ENCODE results near the gene GRIK5. TPM values are rescaled to one million over a fixed set of nuclear protein-coding genes. Genes with fewer than 3 reads are reported as not detected.

Gene GRIK5
- total and polyA plus RNA-seq, 2 donors (not counting 3 experiments of a cell fraction or from before 2014, with no cell fraction given) = 0.80 to 2.2 TPM

DNA sequence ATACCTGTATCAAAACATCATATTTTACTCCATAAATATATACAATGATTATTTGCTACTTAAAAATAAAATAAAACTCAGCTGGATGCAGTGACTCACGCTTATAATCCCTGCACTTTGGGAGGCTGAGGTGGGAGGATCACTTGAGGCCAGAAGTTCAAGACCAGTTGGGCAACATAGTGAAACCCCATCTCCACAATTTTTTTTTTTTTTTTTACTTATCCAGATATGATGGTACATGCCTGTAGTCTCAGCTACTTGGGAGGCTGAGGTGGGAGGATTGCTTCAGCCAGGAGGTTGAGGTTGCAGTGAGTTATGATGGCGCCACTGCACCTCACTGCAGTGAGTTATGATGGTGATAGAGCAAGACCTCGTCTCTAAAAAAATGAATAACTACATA lies 39.9 kb upstream of the GRIK5 start:
- H3K9me1 ChIP-seq (replicated peaks; ENCODE audit: control insufficient read depth, extremely low read depth, insufficient read depth, low read length) = no peaks in the 10 kb centered on the region
- H3K4me1 ChIP-seq (ENCODE audit: control insufficient read depth, extremely low read depth, insufficient read depth, low read length) = peaks cover 29% of the 10 kb centered on the region
- DNase-seq (ENCODE audit: low read depth, low spot score) (no peak), FAIRE-seq (no peak)
- H3K4me2 ChIP-seq (ENCODE audit: insufficient read depth, low read length) = no peak overlapping the region
- no peak overlapping the region for H3K27ac ChIP-seq (ENCODE audit: insufficient read depth, low read depth, low read length)
- ChIA-PET POLR2A (no interaction called here), CTCF (interaction anchor here (0.7 to 4.0 kb wide), 7 partner anchors 12 to 330 kb away, joined by 3 to 69 read pairs (median 7); partner anchors contain the start of gene POU2F2)
- H3K9me3 ChIP-seq (replicated peaks; ENCODE audit: control insufficient read depth, insufficient read depth, low read length) = no peaks in the 10 kb centered on the region
- TF ChIP-seq FOS (IDR thresholded peaks at IDR 0.05; ENCODE audit: borderline replicate concordance, insufficient read depth, low read length) = no peak
- no peak for TF ChIP-seq POLR2A (IDR thresholded peaks at IDR 0.05; ENCODE audit: low read depth, low read length)
- TF ChIP-seq MYC (IDR thresholded peaks at IDR 0.05; ENCODE audit: low read depth, low read length) = no peak
- TF ChIP-seq, protein P1, sequence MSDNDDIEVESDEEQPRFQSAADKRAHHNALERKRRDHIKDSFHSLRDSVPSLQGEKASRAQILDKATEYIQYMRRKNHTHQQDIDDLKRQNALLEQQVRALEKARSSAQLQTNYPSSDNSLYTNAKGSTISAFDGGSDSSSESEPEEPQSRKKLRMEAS (IDR thresholded peaks at IDR 0.05; ENCODE audit: insufficient read depth, insufficient read length) = no peak
- TF ChIP-seq POLR2AphosphoS5 (IDR thresholded peaks at IDR 0.05; ENCODE audit: insufficient read depth, low read depth, low read length) = no peak
- TF ChIP-seq CTCF (IDR thresholded peaks at IDR 0.05; ENCODE audit: extremely low read depth in 1 of 2, insufficient read depth in 1 of 2, low read depth in 1 of 2, low read length in 2 of 2) = no peak
- TF ChIP-seq EZH2 (IDR thresholded peaks at IDR 0.05; ENCODE audit: borderline replicate concordance, low read depth, low read length, severe bottlenecking) = no peak
- no peak for TF ChIP-seq JUN (IDR thresholded peaks at IDR 0.05; ENCODE audit: borderline replicate concordance, insufficient read depth, insufficient read length, low read depth)
- TF ChIP-seq GATA2 (IDR thresholded peaks at IDR 0.05; ENCODE audit: insufficient read depth, insufficient read length, low read depth, low read length) = no peak
- peaks cover 0 to 3% of the 10 kb centered on the region in 2 experiments for H3K27me3 ChIP-seq (ENCODE audit: control insufficient read depth in 2 of 2, insufficient read depth in 2 of 2, low read length in 2 of 2)
- dilution Hi-C loops (cut with MboI; ENCODE audit: extremely low pct_ligation_motif_present, low sequenced_read_pairs) (no loop called here), intact Hi-C loops (cut with micrococcal nuclease) (loop anchor here (2.0 kb wide), 1 partner anchor 323 kb away; no protein-coding TSS in a partner anchor)
- H3K79me2 ChIP-seq (ENCODE audit: control insufficient read depth, insufficient read depth, low read length) = no peaks in the 10 kb centered on the region
- no peak overlapping the region for H3K4me3 ChIP-seq (replicated peaks in 1 of 3; ENCODE audit: insufficient read depth in 1 of 3, low read depth in 1 of 3, low read length in 3 of 3)
- BruUV-seq (replicated peaks) = no TSS peak
- no peak overlapping the region for H3K9ac ChIP-seq (replicated peaks; ENCODE audit: extremely low read depth, insufficient read depth, low read length)
- H2AFZ ChIP-seq (ENCODE audit: low read depth, low read length) = no peak overlapping the region
- no peaks in the 10 kb centered on the region for H4K20me1 ChIP-seq (replicated peaks; ENCODE audit: control insufficient read depth, extremely low read depth, insufficient read depth, low read length)
- no peaks in the 10 kb centered on the region for H3K36me3 ChIP-seq (ENCODE audit: control insufficient read depth in 2 of 2, extremely low read depth in 1 of 2, insufficient read depth in 2 of 2, low read length in 2 of 2)

Data from endothelial cell of umbilical vein (primary cell).